COR-L47 (cell line): Measurements from ENCODE around the gene RAB8B.
A peak's percentile ranks its signal among the peaks of the same experiment; 100 is the strongest.

Experiments
- DNase-seq: peaks from one replicate; lab custom pipeline; 2025; lab: John Stamatoyannopoulos, UW

Gene RAB8B

DNA sequence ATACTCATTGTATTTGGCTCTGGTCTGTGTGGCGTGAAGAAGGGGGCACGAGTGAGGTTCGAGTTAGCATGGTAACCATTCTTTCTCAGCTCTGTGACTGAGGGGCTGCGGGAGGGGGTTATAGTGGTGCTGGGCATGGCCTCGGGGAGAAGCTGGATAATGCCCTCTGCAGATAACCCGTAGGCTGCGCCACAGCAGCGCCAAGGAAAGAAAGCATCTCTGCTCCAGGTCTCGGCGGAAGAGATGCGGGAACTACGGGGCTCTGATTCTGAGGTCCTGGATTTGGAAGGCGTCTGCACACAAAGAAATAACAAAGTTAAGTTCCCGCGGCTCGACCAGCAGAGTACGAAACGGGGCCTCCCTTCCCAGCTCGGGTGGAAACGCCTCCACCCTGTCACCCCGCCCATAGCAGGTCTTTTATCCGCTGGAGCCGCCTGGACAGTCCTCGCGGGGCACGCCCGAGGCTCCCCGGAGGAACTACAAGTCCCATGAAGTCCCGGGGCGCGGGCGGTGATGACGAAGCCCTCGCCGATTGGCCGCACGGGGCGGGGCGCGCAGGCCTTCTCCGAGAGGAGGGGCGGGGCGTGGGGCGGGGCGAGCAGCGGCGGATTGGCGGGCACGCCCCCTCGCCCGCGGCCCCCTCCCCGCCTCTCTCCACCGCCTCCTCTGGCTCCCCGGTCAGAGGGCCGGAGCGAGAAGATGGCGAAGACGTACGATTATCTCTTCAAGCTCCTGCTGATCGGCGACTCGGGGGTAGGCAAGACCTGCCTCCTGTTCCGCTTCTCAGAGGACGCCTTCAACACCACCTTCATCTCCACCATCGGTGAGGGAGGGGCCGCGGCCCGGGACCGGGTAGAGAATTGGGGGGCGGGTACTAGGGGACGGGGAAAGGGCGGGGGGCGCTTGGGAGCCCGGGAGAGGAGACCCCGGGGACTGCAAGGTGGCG lies at the start of gene RAB8B:
TSS of gene RAB8B (plus strand) at position 681 of the 946 bp plus-strand sequence. CDS start at position 700, 19 bp downstream.
- DNase-seq, result peak; percentile 97

DNA sequence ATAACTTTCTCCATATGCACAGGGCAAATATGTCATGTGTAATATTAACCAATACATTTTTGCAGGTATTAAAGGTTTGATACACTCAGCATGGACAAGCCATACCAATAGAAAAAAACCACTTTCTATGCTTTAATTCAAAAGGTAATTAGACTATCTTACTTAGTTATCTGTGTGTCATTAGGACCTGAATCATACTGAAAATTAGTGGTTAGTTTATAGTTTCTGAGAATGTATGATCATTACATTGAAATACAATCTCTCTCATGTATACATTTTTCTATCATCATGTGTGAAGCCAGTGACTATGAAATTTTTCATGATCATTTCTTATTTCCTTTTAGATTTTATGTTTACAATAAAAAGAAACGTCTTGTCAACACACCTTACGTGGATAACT lies 48.5 kb upstream of the RAB8B start:
- DNase-seq, result no peak

DNA sequence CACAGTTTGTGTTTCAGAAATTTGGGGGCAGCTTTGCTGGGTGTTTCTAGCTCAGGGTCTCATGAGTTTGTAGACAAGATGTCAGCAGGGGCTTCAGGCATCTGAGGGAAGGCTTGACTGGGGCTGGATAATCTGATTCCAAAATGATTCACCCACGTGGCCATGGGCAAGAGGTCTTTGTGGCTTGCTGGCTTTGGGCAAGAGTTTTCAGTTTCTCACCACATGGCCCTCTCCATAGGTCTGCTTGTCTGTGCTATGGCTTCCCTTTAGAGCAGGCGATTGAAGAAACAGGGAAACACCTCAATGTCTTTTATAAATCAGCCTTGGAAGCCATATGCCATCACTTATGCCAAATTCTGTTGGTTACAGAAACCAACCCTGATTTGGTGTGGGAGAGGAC lies 44.0 kb upstream of the RAB8B start:
- DNase-seq, result no peak

DNA sequence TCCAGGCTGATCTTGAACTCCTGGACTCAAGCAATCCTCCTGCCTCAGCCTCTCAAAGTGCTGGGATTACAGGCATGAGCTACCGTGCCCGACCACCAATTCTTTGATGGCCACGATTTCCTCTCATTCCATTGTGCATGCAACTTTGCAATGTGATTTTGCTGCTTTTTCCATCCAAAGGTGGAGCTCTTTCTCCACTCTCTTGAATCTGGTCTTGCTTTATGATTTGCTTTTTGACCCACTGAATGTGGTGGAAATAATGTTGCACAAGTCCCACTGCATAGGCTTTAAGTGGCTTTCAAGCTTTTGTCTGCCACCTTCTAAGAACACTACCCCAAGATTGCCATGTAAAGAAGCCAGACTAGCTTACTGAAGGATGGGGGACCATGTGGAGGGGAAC lies 42.7 kb upstream of the RAB8B start:
- DNase-seq, result no peak

DNA sequence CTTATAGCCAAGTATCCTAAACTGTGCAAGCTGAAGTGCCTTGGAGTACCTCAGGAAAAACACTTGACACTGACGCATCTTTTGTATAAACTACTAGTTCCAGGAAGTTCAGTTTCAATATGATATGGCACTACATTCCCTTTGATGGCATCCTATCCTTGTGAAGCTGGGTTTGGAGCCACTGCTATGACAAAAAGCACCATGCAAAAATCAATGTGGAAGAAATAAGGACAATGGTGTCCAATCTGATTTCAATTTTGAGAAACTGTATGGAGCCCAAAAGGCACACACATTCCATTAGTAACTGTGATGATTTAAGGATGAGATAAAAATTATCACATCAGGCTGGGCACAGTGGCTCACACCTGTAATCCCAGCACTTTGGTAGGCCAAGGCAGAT lies 37.7 kb upstream of the RAB8B start:
- no peak for DNase-seq

DNA sequence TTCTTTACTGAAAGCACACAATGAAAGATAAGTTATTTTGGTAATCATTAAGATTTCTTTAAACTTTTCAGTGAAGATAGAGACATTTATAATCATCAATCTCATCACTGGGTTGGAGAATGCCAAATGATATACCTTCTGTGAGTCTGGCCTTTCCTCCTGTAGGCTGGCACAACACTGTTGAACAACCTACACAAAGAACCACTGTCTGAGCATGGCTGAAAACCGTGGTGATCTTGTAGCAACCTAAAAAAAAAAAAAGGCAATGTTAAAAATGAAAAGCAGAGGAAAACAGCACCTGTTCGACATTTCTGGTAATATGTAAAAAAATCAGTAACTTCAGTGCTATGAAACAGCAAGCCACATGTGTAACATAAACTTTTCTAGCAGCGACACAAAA lies 33.9 kb upstream of the RAB8B start:
- no peak for DNase-seq

DNA sequence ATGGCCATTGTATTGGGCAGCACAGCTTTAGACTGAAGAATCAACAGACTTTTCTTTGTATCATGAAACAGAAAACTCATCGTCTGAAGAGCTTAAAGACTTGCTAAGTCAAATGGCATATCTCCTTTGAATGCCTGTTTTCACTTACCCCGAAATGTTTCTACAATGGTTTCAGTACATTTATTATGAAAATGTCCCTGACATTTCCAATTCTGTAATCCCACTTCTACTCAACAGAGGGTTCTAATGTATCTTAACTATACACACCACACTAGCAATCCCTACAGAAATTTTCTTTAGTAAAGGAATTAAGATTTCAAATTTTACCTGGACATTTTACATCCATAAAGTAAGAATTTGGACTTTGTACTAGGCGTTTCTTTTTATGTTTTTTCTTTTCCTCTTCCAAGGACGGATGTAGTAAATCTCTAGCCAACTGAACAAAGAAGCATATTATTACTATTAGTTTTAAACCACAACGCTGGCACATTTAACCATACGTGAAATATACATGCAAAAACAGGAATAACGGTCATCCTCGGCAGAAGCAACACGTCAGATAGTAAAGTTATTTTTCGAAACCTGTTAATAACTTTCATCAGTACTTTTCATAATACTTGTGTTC lies 33.2 kb upstream of the RAB8B start:
- DNase-seq, result no peak

DNA sequence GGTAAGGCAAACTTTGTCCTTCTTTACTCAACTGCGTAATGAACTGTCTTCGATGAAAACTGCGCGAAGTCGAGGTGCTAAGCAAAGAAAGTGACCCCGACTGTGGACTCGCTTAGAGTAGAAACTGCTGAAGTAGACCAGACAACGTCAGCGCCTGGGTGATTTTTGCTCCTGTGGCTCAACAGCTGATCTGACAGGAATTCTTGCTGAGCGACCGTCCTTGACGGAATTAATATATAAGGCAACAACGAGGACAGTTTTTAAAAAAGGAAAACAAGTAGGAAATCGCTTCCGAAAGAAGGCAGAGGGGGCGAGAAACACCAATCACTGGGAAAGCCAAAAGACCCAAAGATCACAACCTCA lies 32.7 kb upstream of the RAB8B start:
- no peak for DNase-seq

DNA sequence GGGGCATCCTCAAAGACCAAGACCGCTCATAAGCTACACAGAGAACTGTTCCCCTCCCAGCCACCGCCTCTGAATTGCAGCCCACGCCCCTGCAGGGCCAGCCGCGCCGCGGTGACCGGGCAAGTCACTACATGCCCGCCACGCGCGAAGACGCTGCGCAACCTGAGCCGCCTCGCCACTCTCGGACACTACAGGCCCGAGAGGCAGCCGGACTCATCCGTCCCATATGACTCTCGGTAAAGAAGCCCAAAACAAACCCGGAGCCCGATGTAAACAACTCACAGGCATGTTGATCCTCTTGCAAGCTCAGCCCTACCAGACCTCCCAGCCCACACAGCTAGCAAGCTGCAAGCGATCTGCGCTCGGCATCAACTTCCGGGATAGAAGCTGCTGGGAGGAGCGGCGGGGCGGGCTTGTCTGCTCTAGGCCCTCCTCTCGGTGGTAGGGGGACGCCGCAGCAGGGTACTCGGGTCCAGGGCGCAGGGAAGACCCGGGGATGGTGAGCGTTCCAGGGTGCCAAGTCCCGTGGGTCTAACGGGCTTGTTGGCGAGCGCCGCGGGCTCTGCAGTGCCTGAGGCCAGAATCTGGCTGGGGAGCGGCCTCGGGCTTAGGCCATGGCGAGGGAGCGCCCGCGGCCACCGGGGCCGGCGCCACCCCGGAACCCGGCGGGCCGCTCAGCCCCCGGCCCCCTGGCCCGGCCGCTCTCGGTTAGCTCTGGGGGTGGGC lies 32.1 kb upstream of the RAB8B start, which contains the start of gene RPS27L:
TSS of gene RPS27L (minus strand) at position 360 of the 726 bp plus-strand sequence. CDS start at position 288, 72 bp downstream.
- peak; percentile 87 for DNase-seq

DNA sequence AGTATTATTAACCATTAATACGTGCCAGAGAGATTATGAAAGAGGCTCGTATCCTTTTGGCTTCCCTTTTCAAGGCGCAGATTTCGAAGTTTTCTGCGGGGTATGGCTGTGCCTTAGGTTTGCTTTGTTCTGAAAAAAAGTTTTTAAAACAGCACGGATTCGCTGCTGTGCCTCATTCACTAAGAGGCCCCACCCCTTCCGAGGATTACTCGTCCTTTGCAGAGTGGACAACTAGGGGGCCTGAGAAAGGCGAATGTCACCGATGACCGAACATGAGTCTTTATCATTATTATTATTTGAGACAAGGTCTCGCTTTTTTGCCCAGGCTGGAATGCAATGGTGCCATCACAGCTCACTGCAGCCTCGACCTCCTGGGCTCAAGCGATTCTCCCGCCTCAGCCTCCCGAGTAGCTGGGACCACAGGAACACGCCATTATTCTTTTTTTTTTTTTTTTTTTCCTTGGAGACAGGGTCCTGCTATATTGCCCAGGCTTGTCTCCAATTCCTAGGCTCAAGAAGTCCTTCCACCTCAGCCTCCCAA lies 31.4 kb upstream of the RAB8B start:
- no peak for DNase-seq

DNA sequence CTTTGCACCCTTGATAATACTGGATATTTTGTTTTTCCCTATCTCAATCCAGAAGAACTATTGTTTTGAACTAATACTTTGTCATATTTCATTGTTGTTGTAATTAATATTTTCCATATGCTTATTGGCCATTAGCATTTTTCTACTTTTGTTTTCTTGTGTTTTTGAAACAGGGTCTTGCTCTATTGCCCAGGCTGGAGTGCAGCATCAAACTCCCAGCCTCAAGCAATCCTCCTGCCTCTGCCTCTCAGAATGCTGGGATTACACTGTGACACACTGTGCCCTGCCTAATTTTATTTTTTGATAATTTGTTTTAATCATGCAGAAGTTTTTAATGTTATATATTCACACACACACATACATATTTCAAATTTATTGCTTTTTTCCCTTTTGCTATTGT lies 28.8 kb upstream of the RAB8B start:
- no peak for DNase-seq

DNA sequence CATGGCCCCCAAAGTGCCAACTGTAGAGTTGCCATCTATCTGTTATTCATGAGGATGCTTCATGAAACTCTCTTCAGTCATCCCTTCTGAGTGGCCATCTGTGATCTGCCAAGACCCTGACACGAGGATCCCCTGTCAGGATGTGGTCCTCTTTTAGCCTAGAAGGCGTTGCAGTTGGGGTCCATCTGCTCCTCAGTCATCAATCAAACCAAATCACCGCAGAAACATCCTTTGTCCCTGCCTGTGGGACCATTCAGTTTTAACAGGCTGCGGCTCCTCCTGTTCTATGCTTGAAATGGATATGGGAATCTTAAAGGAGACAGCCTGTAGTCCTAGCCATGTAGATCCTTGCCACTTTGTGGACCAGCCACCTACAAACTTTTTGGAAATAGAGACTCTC lies 26.2 kb upstream of the RAB8B start:
- DNase-seq, result no peak

DNA sequence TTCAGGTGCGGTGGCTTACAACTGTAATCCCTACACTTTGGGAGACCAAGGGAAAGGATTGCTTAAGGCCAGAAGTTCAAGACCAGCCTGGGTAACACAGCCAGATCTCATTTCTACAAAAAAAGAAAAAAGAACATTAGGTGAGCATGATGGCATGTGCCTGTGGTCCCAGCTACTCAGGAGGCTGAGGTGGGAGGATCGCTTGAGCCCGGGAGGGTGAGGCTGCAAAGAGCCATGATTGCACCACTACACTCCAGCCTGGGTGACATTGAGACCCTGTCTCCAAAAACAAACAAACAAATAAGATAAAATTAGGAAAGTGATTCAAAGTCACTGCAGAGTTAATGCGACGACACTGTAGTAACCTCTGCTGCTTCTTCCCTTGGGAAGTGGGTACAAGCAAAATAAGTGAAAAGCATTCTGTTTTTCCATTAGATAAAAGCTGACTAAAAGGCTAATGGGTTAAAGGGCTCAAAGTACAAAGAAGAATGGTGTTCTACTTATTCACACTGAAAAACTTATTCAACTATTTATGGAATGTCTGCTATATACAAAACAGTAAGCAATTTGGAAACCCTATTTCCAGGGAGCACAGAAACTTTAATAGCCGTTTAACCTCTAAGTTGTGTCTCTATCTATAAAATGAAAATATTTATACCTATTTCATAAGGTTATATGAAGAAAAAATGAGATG lies 24.1 kb upstream of the RAB8B start:
- no peak for DNase-seq

DNA sequence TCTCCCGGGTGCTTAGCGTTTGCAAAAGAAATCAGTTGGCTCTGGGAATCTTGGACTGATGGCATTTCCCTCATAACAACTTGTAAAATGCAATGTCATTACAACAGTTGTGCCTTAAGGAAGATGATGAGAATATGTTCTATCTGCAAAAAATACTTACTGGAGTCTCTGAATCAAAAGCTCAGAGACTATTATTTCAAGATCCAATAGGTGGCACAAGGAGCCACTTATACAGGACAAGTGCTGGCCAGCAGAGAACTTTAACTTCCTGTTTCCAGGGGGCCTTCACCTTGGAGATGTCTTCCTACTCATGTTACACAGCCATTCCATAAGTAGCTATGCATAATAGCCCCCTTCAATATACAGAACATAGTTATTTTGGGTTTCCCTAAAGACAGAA lies 23.2 kb upstream of the RAB8B start:
- no peak for DNase-seq

DNA sequence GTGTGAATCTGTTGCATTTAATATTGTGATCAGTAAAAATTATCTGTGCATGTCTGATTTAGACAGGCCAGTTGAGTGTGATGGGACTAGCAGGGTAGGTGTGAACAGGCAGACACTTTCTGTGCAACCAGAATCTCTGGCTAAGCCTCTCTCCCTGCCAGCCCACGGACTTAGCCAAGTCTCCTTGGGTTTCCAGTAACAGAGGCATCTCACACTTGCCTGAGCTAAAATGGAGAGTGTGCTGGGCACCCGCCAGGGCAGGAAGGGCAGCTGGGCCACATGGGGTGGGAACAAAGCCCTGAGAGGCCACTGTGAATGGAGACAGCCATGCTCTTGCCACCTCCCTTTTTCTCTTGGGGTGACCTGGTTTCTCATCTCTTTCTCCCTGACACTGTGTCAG lies 19.6 kb upstream of the RAB8B start:
- no peak for DNase-seq

DNA sequence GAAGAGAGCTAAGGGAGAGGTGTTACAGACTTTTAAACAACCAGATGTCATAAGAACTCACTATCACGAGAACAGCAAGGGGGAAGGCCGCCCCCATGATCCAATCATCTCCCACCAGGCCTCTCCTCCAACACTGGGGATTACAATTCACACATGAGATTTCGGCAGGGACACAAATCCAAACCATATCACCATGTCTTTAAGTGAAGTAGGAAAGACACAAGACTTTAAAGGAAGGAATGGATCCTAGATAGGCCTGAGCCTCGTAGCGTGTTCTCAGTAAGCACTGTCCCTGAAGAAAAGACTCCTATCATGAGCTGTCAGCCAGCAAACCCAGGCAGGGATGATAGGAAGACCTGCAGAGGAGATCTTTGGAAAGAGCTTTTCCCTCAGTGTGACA lies 17.0 kb upstream of the RAB8B start:
- no peak for DNase-seq

DNA sequence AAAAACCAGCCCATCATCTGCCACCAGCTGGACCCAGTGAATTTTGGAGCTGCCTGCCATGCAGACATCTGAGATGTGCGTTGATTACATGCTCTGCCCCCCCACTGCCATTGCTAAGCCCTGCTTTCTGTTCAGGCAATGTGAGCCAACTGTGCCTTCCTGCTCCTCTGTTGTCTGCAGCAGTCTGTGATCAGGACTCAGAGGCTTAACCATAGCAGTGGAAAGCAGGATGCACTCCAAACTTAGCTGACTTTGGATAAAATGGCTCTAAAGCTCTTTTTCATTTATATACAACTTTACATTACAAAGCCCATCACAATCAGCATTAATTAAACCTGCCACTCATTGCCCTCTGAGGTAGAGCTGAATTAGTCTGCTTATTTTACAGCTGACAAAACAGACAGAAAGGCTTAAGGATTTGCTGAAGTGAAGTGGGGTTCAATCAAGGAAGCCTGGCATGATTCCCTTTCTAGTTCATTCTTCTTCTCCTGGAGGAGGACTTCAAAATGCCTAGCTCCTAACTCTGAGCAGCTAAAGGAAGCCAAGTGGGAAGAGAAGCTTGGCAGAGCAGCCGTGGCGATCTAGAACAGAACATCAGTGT lies 16.5 kb upstream of the RAB8B start:
- DNase-seq, result no peak

DNA sequence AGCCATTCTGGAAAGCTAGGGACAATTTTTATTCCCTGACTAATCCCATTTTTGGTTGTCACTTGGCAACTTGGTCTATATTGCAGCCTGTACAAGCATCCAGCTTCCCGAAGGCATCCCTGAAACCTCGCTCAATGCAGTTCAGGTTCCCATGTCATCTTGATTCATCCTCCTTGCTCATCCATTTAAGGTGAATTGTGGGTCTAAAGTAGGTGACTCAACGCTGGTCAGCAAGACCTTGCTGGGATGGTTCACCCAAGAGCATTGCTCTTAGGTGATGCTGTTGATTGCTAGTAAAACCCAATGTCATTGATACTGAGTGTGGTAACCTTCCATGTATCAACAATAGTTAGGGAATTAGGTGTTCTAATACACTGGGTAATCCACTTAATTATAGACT lies 13.1 kb upstream of the RAB8B start:
- no peak for DNase-seq

DNA sequence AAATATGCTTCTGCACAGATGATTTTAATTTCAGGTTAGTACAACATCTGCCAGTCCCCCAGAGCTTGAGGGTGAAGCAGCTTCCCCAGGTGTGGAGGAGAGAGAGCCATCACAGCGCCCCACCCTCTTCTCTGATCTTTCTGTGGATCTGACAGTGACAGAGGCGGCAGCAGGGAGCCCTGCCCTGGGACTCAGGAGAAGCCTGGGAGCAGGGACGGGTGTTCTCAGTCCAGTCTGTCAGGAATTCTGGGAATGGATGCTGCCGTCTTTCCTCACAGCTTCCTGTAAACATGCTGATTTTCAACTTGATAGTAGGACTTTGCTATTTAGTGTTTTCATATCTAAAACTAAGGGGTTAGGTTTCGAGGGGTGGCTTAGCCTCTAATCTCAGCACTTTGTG lies 11.4 kb upstream of the RAB8B start:
- DNase-seq, result peak; percentile 57

DNA sequence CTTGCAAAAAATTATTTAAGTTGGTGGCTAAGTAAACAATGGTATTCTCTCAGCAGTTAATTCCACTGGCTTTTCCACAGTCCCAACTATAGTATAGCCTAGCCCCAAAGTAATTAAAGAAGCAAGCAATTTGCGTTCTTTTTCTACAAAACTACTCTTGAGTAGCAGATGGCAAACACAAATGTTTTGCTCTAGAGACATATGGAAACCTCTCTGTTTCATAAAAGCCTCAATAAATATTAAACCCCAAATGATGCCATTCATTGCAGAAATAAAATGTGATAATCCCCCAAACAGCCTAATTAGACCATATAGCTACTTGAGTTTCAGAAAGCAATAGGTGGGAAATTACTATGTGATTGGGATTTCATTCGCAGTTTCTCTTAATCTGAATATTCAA lies 8.7 kb upstream of the RAB8B start:
- DNase-seq, result no peak

DNA sequence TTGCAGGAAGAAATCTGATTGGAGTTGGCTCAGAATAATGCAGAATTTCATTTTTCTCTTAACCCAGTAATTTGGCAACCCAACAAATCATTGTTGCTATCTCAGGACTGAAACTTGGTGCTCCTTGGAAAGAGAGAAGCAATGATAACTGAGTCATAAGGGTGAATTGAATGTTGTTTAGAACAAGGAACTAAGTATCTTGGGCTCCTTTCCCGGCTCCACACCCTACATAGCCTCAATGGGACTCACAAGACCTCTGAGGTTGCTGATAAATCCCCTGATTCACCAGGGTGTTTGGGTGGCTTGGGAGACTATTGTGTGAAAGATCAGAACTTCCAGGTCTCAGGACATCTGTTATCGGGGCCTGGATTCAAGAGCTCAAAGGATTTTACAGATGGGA lies 7.8 kb upstream of the RAB8B start:
- no peak for DNase-seq

DNA sequence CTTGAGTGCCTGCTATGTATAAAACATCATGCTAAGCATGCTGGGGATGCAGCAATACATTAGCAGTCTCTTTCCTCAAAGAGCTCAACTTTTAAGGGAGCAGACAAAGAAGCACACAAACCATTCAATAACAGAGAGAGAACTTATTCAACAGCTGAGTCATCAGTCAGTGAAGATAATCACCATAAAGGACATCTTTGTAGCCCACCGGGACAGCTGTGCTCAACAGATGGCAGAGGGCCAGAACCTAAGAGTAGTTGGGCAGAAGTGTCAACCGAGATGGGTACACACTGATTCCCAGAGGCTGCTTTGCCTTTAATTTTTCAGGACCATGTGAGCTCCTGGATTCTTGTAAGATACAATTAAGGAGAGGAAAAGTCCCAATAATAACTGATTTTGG lies 4.2 kb upstream of the RAB8B start:
- DNase-seq, result no peak
